ENCODE measurements around the gene FBXO44. TPM values are rescaled to one million over a fixed set of nuclear protein-coding genes. Genes with fewer than 3 reads are reported as not detected.

Gene FBXO44
- total RNA-seq, 1 experiment from 2014 or later, result 60.9 TPM

DNA sequence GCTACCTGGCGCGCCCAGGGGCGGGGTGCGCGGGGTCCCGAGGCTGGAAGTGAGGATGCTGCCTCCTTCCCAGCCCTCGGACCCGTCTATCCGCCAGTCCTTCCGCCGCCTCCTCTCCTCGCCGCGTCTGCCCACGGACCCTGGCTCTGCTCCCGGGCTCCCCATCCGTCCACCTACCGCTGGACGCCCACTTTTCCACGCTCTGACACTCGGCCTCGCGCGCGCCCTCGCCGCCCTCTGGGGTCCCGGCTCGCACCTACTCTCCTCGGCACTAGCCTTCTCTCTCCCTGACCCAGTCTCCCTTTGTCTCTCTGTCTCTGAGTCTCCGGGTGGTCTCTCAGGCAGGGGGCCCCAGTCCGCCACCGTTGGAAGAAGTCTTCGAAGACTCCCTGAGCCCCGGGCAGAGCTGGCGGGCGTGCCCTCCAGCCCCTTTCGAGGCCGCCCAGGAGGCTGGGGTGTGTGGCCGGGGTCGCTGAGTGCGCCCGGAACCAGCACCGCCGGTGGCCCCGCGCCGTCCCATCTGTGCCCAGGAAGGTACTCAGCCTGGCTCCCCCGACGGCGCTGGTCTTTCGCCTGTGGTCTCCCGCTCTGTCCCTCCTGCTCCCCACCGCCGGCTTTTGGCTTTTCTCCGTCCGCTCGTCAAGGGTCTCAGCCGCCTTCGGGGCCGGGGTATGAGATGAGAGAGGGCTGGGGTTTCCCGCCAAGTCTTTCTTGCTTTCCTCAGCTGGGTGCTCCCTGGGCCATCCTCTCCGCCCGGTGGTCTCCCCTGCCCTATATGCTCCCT is 37.4 kb downstream of the FBXO44 start:
- Histone ChIP-seq H3K9ac (ENCODE audit: low read length) (no peak overlapping the region), H3K4me3 (replicated peaks in 1 of 2; ENCODE audit: low read depth in 1 of 2, low read length in 2 of 2) (peak overlapping the region in 1 of 2 experiments; percentile 69; a peak in 1 of 4 replicates)
- CTCF ChIA-PET, result interaction anchor here (1.2 kb wide), 1 partner anchor 28 kb away, joined by 8 read pairs; the partner anchor contains the start of gene FBXO6

More for the DNA sequence above, 37.4 kb downstream of the FBXO44 start:
- intact Hi-C loops (cut with micrococcal nuclease), result no loop called here
- TF ChIP-seq, protein P1, sequence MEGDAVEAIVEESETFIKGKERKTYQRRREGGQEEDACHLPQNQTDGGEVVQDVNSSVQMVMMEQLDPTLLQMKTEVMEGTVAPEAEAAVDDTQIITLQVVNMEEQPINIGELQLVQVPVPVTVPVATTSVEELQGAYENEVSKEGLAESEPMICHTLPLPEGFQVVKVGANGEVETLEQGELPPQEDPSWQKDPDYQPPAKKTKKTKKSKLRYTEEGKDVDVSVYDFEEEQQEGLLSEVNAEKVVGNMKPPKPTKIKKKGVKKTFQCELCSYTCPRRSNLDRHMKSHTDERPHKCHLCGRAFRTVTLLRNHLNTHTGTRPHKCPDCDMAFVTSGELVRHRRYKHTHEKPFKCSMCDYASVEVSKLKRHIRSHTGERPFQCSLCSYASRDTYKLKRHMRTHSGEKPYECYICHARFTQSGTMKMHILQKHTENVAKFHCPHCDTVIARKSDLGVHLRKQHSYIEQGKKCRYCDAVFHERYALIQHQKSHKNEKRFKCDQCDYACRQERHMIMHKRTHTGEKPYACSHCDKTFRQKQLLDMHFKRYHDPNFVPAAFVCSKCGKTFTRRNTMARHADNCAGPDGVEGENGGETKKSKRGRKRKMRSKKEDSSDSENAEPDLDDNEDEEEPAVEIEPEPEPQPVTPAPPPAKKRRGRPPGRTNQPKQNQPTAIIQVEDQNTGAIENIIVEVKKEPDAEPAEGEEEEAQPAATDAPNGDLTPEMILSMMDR (IDR thresholded peaks at IDR 0.05 in 2 of 3, conservative IDR thresholded peaks at IDR 0.05 in 1 of 3; ENCODE audit: borderline replicate concordance in 1 of 3, insufficient read depth in 1 of 3, low read depth in 2 of 3, low read length in 2 of 3), result no peak
- TF ChIP-seq POLR2AphosphoS5 (IDR thresholded peaks at IDR 0.05; ENCODE audit: low read depth, low read length), result no peak
- Histone ChIP-seq H3K27ac (ENCODE audit: low read depth, low read length) (no peak overlapping the region), H3K4me1 (ENCODE audit: control insufficient read depth in 1 of 2, insufficient read depth in 2 of 2, low read length in 2 of 2) (peaks cover 33 to 47% of the 10 kb centered on the region in 2 experiments), H3K36me3 (ENCODE audit: control insufficient read depth in 1 of 2, insufficient read depth in 2 of 2, low read length in 2 of 2) (no peaks in the 10 kb centered on the region), H3K9me2 (ENCODE audit: insufficient read depth) (no peaks in the 10 kb centered on the region), H3K9me3 (ENCODE audit: control insufficient read depth in 1 of 2, insufficient read depth in 1 of 2, low read depth in 1 of 2, low read length in 2 of 2) (no peaks in the 10 kb centered on the region), H3K27me3 (ENCODE audit: insufficient read depth, low read length) (peaks cover 17% of the 10 kb centered on the region; the same call in 1 of the 2 replicates), H2AFZ (ENCODE audit: low read depth, low read length, poor library complexity, severe bottlenecking) (no peak overlapping the region), H4K20me1 (ENCODE audit: insufficient read depth) (no peaks in the 10 kb centered on the region), H3K79me2 (ENCODE audit: insufficient read depth, low read length) (no peaks in the 10 kb centered on the region), H3K4me2 (ENCODE audit: low read length) (peak overlapping the region; percentile 98)
- POLR2A ChIA-PET, result interaction anchor here (1.3 to 1.9 kb wide), 2 partner anchors 10 to 39 kb away, joined by 10 to 14 read pairs; partner anchors contain the start of gene MAD2L2
- RAD21 ChIA-PET (ENCODE audit: low non-redundant PET in 1 of 2, low total read pairs in 2 of 2, uncharacterized antibody in 2 of 2, unreplicated experiment in 2 of 2), result no interaction called here
- DNase-seq (ENCODE audit: low read depth, low spot score), result no peak
- ATAC-seq, result no peak
- BruUV-seq (replicated peaks), result no TSS peak
